ENCODE data around the gene MGAT4D. TPM values are rescaled to one million over a fixed set of nuclear protein-coding genes. Genes with fewer than 3 reads are reported as not detected.
A peak's percentile ranks its signal among the peaks of the same experiment; 100 is the strongest.
"Not testable (repeated sequence)": the region's sequence is repeated elsewhere in the genome, so short reads cannot be mapped to it uniquely, and the experiment has no call there.

The MGAT4D gene
- total and polyA plus RNA-seq, 2 experiments from 2014 or later: not detected

DNA sequence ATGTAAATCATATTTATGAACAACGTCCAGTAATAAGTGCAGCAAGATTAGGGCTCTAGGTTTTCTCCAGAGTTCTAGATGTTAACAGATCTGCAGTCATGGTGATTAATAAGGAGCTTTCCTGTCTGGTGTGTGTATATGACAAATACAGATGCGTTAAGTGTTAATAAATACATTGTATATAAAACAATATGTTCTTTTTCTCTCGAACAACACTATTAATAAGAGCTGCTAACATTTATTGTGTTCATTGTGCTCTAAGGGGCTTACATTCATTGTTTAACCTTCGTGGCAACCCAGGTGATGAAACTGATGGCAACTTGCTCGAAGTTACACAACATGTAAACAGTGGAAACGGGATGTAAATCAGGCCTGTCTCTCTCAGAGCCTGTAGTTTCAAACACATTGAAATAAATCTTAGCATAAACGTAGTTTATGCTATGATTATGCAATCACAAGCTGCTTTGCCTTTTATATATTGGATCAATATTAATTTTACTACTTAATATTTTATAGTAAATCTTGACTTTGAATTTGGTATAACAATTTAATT is 70.1 kb downstream of the MGAT4D start:
- no peaks in the 10 kb centered on the region for H3K27me3 ChIP-seq (replicated peaks; ENCODE audit: insufficient read depth)
- peaks cover 20% of the 10 kb centered on the region for H3K4me1 ChIP-seq (ENCODE audit: insufficient read depth)
- H3K79me2 ChIP-seq (ENCODE audit: insufficient read depth): no peaks in the 10 kb centered on the region
- peaks cover 18% of the 10 kb centered on the region for H3F3A ChIP-seq (ENCODE audit: insufficient read depth)
- H3K9ac ChIP-seq: peak overlapping the region; percentile 48
- in situ Hi-C loops (cut with MboI): no loop called here
- H3K4me2 ChIP-seq (ENCODE audit: unreplicated experiment): peak overlapping the region; percentile 84
- no peaks in the 10 kb centered on the region for H4K20me1 ChIP-seq (ENCODE audit: insufficient read depth)
- H2AFZ ChIP-seq: peak overlapping the region; percentile 88
- H3K36me3 ChIP-seq (ENCODE audit: low read depth): no peaks in the 10 kb centered on the region
- 45 to 48% methylated on average over 7 of the region's 7 CpGs for WGBS, 2 experiments (ENCODE audit: low coverage in 1 of 2, low lambda C conversion rate in 2 of 2, missing lambda C conversion rate in 2 of 2)
- TF ChIP-seq EZH2phosphoT487 (IDR thresholded peaks at IDR 0.05; ENCODE audit: insufficient read depth, low read depth) (no peak), EZH2 (IDR thresholded peaks at IDR 0.05; ENCODE audit: insufficient read depth, poor library complexity, severe bottlenecking) (no peak)
- peak; percentile 1 for DNase-seq
- H3K4me3 ChIP-seq: peak overlapping the region; percentile 83
- no peaks in the 10 kb centered on the region for H3K9me2 ChIP-seq (ENCODE audit: insufficient read depth)
- H3K27ac ChIP-seq: no peak overlapping the region
- H3K9me3 ChIP-seq (ENCODE audit: low read depth): no peaks in the 10 kb centered on the region

DNA sequence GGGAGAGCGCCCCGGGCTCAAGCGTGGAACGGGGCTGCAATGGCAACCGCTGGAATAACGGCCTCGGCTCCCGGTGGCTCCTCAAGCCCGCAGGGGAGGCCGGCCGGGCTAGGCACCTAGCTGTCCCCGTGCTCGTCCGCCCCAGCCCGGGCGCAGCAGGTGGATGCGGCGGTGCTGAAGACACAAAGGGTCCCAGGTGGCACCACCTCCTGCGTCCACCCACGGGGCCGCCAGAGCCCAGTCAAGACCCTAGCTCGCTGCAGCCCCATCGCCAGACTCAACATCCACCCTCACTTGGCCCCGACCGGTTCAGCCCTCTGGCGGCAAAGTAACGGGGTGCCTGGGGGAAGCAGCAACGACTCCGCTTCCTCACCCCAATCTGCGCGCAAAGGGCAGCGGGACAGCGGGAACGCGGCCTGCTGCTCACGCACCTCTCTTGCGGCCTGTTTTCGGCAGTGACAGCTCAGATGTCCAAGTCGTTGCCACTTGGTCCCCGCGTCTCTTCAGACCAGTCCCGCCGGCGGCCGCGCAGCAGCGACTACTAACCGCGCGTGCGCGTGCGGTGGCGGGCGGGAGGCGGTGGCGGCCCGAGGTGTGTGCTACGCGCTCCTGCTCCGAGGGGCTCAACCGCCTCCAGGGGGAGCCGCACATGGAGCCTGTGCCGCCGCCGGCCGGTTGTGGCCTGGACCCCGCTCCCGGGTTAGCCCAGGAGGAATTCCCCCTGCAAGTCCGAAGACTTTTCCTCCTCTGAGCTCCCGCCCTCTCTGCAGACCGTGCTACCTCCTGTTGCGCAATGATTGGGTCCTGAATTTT is 70.8 kb downstream of the MGAT4D start, which contains the start of gene CLGN:
Gene CLGN (minus strand): TSS at position 543 of the 813 bp plus-strand sequence. CDS start 14,570 bp downstream, outside the sequence.
- no peaks in the 10 kb centered on the region for H3K9me2 ChIP-seq (ENCODE audit: insufficient read depth)
- H2AFZ ChIP-seq: peak within 1 kb of the TSS; percentile 88
- no peaks in the 10 kb centered on the region for H3K27me3 ChIP-seq (replicated peaks; ENCODE audit: insufficient read depth)
- peaks cover 25% of the 10 kb centered on the region for H3F3A ChIP-seq (ENCODE audit: insufficient read depth)
- no peak within 1 kb of the TSS for H3K27ac ChIP-seq
- H3K36me3 ChIP-seq (ENCODE audit: low read depth): no peaks in the 10 kb centered on the region
- H3K9me3 ChIP-seq (ENCODE audit: low read depth): no peaks in the 10 kb centered on the region
- H3K4me3 ChIP-seq: peak within 1 kb of the TSS; percentile 83
- WGBS, 2 experiments (ENCODE audit: low coverage in 1 of 2, low lambda C conversion rate in 2 of 2, missing lambda C conversion rate in 2 of 2): 1% methylated on average over 61 to 73 of the region's 73 CpGs
- peak; percentile 71 for DNase-seq
- H3K4me1 ChIP-seq (ENCODE audit: insufficient read depth): peaks cover 26% of the 10 kb centered on the region
- no peaks in the 10 kb centered on the region for H3K79me2 ChIP-seq (ENCODE audit: insufficient read depth)
- no peak for TF ChIP-seq EZH2 (IDR thresholded peaks at IDR 0.05; ENCODE audit: insufficient read depth, poor library complexity, severe bottlenecking)
- TF ChIP-seq EZH2phosphoT487 (IDR thresholded peaks at IDR 0.05; ENCODE audit: insufficient read depth, low read depth): no peak
- in situ Hi-C loops (cut with MboI): no loop called here
- H4K20me1 ChIP-seq (ENCODE audit: insufficient read depth): no peaks in the 10 kb centered on the region
- peak within 1 kb of the TSS; percentile 48 for H3K9ac ChIP-seq
- peak within 1 kb of the TSS; percentile 84 for H3K4me2 ChIP-seq (ENCODE audit: unreplicated experiment)

DNA sequence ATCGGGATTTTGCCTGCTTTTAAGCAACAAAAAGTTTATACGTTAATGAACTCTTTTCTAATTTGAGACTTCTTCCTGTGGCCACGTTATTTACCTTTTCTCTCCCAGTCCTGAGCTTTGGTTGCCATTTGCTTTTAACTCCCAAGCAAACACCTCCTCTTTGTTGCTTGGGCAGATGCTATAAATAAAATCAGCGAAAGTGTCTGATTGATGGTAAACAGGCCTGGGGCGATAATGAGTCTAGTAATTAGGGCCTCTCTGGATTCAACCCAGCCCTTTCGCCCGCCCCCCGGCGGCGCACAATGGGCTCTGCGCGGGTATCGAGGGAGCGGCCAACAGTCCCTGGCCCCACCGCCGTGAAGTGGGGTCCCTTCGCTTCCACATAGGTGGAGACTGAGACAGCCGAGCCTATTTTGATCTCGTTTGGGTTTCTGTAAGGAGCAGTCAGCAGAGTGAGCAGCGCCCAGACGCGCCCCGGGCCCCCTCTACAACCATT is 71.4 kb downstream of the MGAT4D start:
- Histone ChIP-seq H3K4me2 (ENCODE audit: unreplicated experiment) (peak overlapping the region; percentile 84), H4K20me1 (ENCODE audit: insufficient read depth) (no peaks in the 10 kb centered on the region), H3K4me1 (ENCODE audit: insufficient read depth) (peaks cover 26% of the 10 kb centered on the region), H3K9me2 (ENCODE audit: insufficient read depth) (no peaks in the 10 kb centered on the region), H3K27ac (no peak overlapping the region), H2AFZ (peak overlapping the region; percentile 88), H3K9ac (no peak overlapping the region), H3F3A (ENCODE audit: insufficient read depth) (peaks cover 25% of the 10 kb centered on the region), H3K4me3 (peak overlapping the region; percentile 83), H3K36me3 (ENCODE audit: low read depth) (no peaks in the 10 kb centered on the region), H3K9me3 (ENCODE audit: low read depth) (no peaks in the 10 kb centered on the region), H3K27me3 (replicated peaks; ENCODE audit: insufficient read depth) (no peaks in the 10 kb centered on the region), H3K79me2 (ENCODE audit: insufficient read depth) (no peaks in the 10 kb centered on the region)
- WGBS, 2 experiments (ENCODE audit: low coverage in 1 of 2, low lambda C conversion rate in 2 of 2, missing lambda C conversion rate in 2 of 2): 11 to 13% methylated on average over 23 of the region's 23 CpGs
- DNase-seq: peak; percentile 1
- TF ChIP-seq EZH2 (IDR thresholded peaks at IDR 0.05; ENCODE audit: insufficient read depth, poor library complexity, severe bottlenecking): no peak
- TF ChIP-seq EZH2phosphoT487 (IDR thresholded peaks at IDR 0.05; ENCODE audit: insufficient read depth, low read depth): no peak
- in situ Hi-C loops (cut with MboI): no loop called here

DNA sequence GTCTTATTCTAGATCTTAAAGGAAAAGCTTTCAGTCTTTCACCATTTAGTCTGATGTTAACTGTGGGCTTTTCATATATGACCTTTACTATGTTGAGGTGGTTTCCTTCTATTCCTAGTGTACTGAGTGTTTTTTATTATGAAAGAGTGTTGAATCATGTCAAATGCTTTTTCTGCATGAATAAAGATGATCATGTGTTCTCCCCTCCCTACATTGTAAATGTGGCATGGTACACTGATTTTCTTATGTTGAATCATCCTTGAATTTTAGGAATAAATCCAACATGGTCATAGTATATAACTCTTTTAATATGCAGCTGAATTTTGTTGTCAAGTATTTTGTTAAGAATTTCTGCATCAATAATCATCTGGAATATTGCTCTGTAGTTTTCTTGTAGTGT is 75.0 kb downstream of the MGAT4D start:
- in situ Hi-C loops (cut with MboI): no loop called here
- Histone ChIP-seq H3K79me2 (ENCODE audit: insufficient read depth) (no peaks in the 10 kb centered on the region), H3K4me1 (ENCODE audit: insufficient read depth) (peaks cover 26% of the 10 kb centered on the region), H3K36me3 (ENCODE audit: low read depth) (no peaks in the 10 kb centered on the region), H3K4me2 (ENCODE audit: unreplicated experiment) (peak overlapping the region; percentile 9), H3F3A (ENCODE audit: insufficient read depth) (peaks cover 25% of the 10 kb centered on the region), H3K9me2 (ENCODE audit: insufficient read depth) (no peaks in the 10 kb centered on the region), H4K20me1 (ENCODE audit: insufficient read depth) (no peaks in the 10 kb centered on the region), H2AFZ (no peak overlapping the region), H3K27me3 (replicated peaks; ENCODE audit: insufficient read depth) (no peaks in the 10 kb centered on the region), H3K4me3 (no peak overlapping the region), H3K27ac (peak overlapping the region; percentile 49), H3K9me3 (ENCODE audit: low read depth) (no peaks in the 10 kb centered on the region), H3K9ac (no peak overlapping the region)
- no peak for TF ChIP-seq EZH2phosphoT487 (IDR thresholded peaks at IDR 0.05; ENCODE audit: insufficient read depth, low read depth)
- TF ChIP-seq EZH2 (IDR thresholded peaks at IDR 0.05; ENCODE audit: insufficient read depth, poor library complexity, severe bottlenecking): no peak
- peak; percentile 69 for DNase-seq

GRCh38 chr4:140413130-140413969 is 84.7 kb downstream of the MGAT4D start:
- in situ Hi-C loops (cut with MboI): not testable (repeated sequence)

More at GRCh38 chr4:140413130-140413969, 84.7 kb downstream of the MGAT4D start:
- not testable (repeated sequence) for H2AFZ ChIP-seq; H3K9ac ChIP-seq; H3K4me2 ChIP-seq (ENCODE audit: unreplicated experiment); H3K4me1 ChIP-seq (ENCODE audit: insufficient read depth); H3K27me3 ChIP-seq (replicated peaks; ENCODE audit: insufficient read depth); H3K9me3 ChIP-seq (ENCODE audit: low read depth); H3F3A ChIP-seq (ENCODE audit: insufficient read depth); H3K9me2 ChIP-seq (ENCODE audit: insufficient read depth); H4K20me1 ChIP-seq (ENCODE audit: insufficient read depth); H3K36me3 ChIP-seq (ENCODE audit: low read depth); DNase-seq; H3K4me3 ChIP-seq; H3K79me2 ChIP-seq (ENCODE audit: insufficient read depth); H3K27ac ChIP-seq
- WGBS, 2 experiments (ENCODE audit: low coverage in 1 of 2, low lambda C conversion rate in 2 of 2, missing lambda C conversion rate in 2 of 2): 86 to 91% methylated on average over 19 to 31 of the region's 32 CpGs

Measured in GM23248 (cell line).